Loucy (cell line): Measurements from ENCODE around the gene WDR49.

ENCODE experiments used
- H2AFZ ChIP-seq: fragments of 200-600 bp; sonication (generic); 2 replicates; pipeline ENCODE4 v1.6.0; 2016; ENCODE audit warnings: antibody characterized with exemption, mild to moderate bottlenecking, low read length, moderate library complexity
- H3F3A ChIP-seq: fragments of 200-600 bp; 2 replicates; pipeline ENCODE4 v1.6.0; 2016; ENCODE audit warnings: antibody characterized with exemption, low read depth, mild to moderate bottlenecking
- H3K27me3 ChIP-seq: fragments of 200-600 bp; sonication (generic); 2 replicates; pipeline ENCODE4 v1.6.1; 2014; ENCODE audit warnings: low read length, mild to moderate bottlenecking; ENCODE audit not compliant: insufficient read depth, poor library complexity, severe bottlenecking
- H3K36me3 ChIP-seq: fragments of 200-600 bp; sonication (generic); 2 replicates; pipeline ENCODE4 v1.6.1; 2016; ENCODE audit warnings: low read length; ENCODE audit not compliant: insufficient read depth
- H3K4me1 ChIP-seq: fragments of 200-600 bp; sonication (generic); 2 replicates; pipeline ENCODE4 v1.5.1; 2014; ENCODE audit warnings: low read length, mild to moderate bottlenecking; ENCODE audit not compliant: insufficient read depth, poor library complexity, severe bottlenecking
- H3K4me2 ChIP-seq: fragments of 200-600 bp; sonication (generic); 2 replicates; pipeline ENCODE4 v1.6.0; 2014; ENCODE audit warnings: antibody characterized with exemption, low read length, low read depth, mild to moderate bottlenecking; ENCODE audit not compliant: poor library complexity, severe bottlenecking
- H3K4me3 ChIP-seq: fragments of 200-600 bp; sonication (generic); 2 replicates; pipeline ENCODE4 v1.5.1; 2014; ENCODE audit warnings: low read length, mild to moderate bottlenecking, mixed read lengths; ENCODE audit not compliant: poor library complexity, severe bottlenecking
- H3K79me2 ChIP-seq: fragments of 200-600 bp; sonication (generic); 2 replicates; pipeline ENCODE4 v1.6.1; 2014; ENCODE audit warnings: low read length; ENCODE audit not compliant: insufficient read depth
- H3K9ac ChIP-seq: fragments of 200-600 bp; sonication (generic); 2 replicates; pipeline ENCODE4 v1.6.0; 2014; ENCODE audit warnings: mild to moderate bottlenecking, low read depth, low read length, moderate library complexity; ENCODE audit not compliant: poor library complexity, severe bottlenecking
- H3K9me2 ChIP-seq: fragments of 200-600 bp; sonication (generic); replicated peaks from 2 replicates; pipeline ENCODE4 v1.6.1; 2016; ENCODE audit warnings: low read depth, low read length, mixed read lengths
- H3K9me3 ChIP-seq: fragments of 200-600 bp; sonication (generic); 2 replicates; pipeline ENCODE4 v1.6.1; 2014; ENCODE audit warnings: mild to moderate bottlenecking, antibody characterized with exemption, low read length, low read depth; ENCODE audit not compliant: insufficient read depth
- H4K20me1 ChIP-seq: fragments of 200-600 bp; sonication (generic); 2 replicates; pipeline ENCODE4 v1.6.0; 2014; ENCODE audit warnings: antibody characterized with exemption, low read length, mild to moderate bottlenecking; ENCODE audit not compliant: insufficient read depth, poor library complexity, severe bottlenecking
- EZH2phosphoT487 ChIP-seq: fragments of 200-600 bp; IDR thresholded peaks from 2 replicates; pipeline ENCODE4 v1.6.1; 2018; ENCODE audit warnings: antibody characterized with exemption, mild to moderate bottlenecking, moderate library complexity, borderline replicate concordance
- TF ChIP-seq, protein P1 (sequence below): fragments of 200-600 bp; sonication (generic); conservative IDR thresholded peaks from 2 replicates; pipeline ENCODE4 v1.5.1; 2014; ENCODE audit warnings: mild to moderate bottlenecking, antibody characterized with exemption, low read length

Gene WDR49

DNA sequence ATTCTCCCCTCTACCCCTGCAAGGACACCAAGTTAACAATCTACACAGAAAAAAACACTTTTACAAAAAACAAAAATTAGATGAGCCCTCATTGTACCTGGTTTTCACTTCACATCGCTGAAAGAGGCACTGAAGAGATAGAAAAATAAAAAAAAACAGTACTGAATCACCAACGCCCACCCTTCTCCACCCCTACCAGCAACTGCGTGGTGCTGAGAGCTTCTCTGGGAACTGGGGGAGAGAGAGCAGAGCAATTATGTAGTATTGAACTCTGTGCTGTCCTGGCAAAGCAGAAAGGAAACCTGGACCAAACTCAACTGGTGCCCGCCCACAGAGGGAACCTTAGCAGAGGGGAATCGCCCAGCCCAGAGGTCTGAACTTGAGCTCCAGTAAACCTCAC lies 44.6 kb downstream of the WDR49 start:
- Histone ChIP-seq H3K9me3 (no peaks in the 10 kb centered on the region), H3K79me2 (no peaks in the 10 kb centered on the region), H3K36me3 (no peaks in the 10 kb centered on the region), H3K9ac (no peak overlapping the region), H3K27me3 (no peaks in the 10 kb centered on the region), H2AFZ (no peak overlapping the region), H3F3A (no peaks in the 10 kb centered on the region), H3K4me2 (no peak overlapping the region), H3K4me3 (no peak overlapping the region), H4K20me1 (no peaks in the 10 kb centered on the region), H3K9me2 (no peaks in the 10 kb centered on the region), H3K4me1 (no peaks in the 10 kb centered on the region)
- no peak for TF ChIP-seq EZH2phosphoT487
- TF ChIP-seq, protein P1, sequence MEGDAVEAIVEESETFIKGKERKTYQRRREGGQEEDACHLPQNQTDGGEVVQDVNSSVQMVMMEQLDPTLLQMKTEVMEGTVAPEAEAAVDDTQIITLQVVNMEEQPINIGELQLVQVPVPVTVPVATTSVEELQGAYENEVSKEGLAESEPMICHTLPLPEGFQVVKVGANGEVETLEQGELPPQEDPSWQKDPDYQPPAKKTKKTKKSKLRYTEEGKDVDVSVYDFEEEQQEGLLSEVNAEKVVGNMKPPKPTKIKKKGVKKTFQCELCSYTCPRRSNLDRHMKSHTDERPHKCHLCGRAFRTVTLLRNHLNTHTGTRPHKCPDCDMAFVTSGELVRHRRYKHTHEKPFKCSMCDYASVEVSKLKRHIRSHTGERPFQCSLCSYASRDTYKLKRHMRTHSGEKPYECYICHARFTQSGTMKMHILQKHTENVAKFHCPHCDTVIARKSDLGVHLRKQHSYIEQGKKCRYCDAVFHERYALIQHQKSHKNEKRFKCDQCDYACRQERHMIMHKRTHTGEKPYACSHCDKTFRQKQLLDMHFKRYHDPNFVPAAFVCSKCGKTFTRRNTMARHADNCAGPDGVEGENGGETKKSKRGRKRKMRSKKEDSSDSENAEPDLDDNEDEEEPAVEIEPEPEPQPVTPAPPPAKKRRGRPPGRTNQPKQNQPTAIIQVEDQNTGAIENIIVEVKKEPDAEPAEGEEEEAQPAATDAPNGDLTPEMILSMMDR: no peak

DNA sequence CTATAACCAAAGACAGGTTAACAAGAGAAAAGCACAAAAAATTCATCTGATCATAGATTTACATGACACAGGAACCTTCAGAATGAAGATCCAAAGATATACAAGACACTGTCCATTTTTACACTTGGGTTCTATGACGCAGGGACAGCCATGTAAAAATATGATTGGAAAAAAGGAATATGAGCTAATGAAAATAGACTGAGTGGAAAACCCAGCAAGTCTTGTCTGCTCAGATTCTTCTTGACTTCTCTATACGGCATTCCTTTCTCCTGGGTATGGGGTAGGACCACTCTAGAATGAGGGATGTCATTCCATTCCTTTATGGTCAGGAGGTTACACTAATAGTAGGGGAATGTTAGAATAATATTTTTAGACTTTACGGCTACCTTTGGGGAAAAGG lies 46.9 kb downstream of the WDR49 start:
- Histone ChIP-seq H3K4me1 (no peaks in the 10 kb centered on the region), H3K9me3 (no peaks in the 10 kb centered on the region), H3K27me3 (no peaks in the 10 kb centered on the region), H3K4me3 (no peak overlapping the region), H3K9me2 (no peaks in the 10 kb centered on the region), H3K9ac (no peak overlapping the region), H3K36me3 (no peaks in the 10 kb centered on the region), H2AFZ (no peak overlapping the region), H3K79me2 (no peaks in the 10 kb centered on the region), H3K4me2 (no peak overlapping the region), H3F3A (no peaks in the 10 kb centered on the region), H4K20me1 (no peaks in the 10 kb centered on the region)
- TF ChIP-seq, protein P1: no peak
- no peak for TF ChIP-seq EZH2phosphoT487

DNA sequence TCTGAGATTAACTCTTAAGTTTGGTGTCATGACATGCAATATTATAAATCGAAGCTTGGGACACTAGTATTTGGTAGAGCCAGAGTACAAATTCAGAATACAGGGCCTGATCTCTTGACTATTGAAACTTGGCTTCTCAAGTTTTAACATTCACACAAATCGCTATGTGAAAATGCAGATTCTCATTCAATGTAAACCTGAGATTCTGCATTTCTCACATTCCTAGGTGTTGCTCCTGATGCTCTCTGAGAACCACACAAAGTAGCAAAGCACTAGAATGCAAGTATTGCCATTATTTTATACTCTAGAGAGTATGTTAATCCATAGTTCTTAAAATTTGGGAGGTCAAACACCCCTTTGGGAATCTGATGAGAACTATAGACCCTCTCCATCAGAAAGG lies 47.9 kb downstream of the WDR49 start:
- H3K36me3 ChIP-seq: no peaks in the 10 kb centered on the region
- no peaks in the 10 kb centered on the region for H3K9me3 ChIP-seq
- no peaks in the 10 kb centered on the region for H3F3A ChIP-seq
- H3K4me3 ChIP-seq: no peak overlapping the region
- H3K79me2 ChIP-seq: no peaks in the 10 kb centered on the region
- no peak overlapping the region for H2AFZ ChIP-seq
- H3K9me2 ChIP-seq: no peaks in the 10 kb centered on the region
- H3K9ac ChIP-seq: no peak overlapping the region
- H3K4me1 ChIP-seq: no peaks in the 10 kb centered on the region
- H3K4me2 ChIP-seq: no peak overlapping the region
- no peaks in the 10 kb centered on the region for H4K20me1 ChIP-seq
- TF ChIP-seq, protein P1: no peak
- H3K27me3 ChIP-seq: no peaks in the 10 kb centered on the region
